IPS DF 6.9 (cell line): ENCODE results near the gene MOCS2.

Source experiments
- DNase-seq: peaks from one replicate; pipeline ENCODE4 v3.0.0-alpha.2; 2013; ENCODE audit warnings: low read depth, low spot score
- H3K27ac ChIP-seq: one replicate; pipeline ENCODE4 v1.5.1; 2013; ENCODE audit warnings: low read length, control low read depth
- H3K27me3 ChIP-seq: 2 replicates; pipeline ENCODE4 v1.6.1; 2013; ENCODE audit warnings: mild to moderate bottlenecking, low read length; ENCODE audit not compliant: control insufficient read depth, insufficient read depth
- H3K36me3 ChIP-seq: 2 replicates; pipeline ENCODE4 v1.6.1; 2013; ENCODE audit warnings: low read length; ENCODE audit not compliant: control insufficient read depth, insufficient read depth
- H3K4me1 ChIP-seq: 2 replicates; pipeline ENCODE4 v1.6.1; 2013; ENCODE audit warnings: low read length; ENCODE audit not compliant: control insufficient read depth, insufficient read depth
- H3K4me3 ChIP-seq: 2 replicates; pipeline ENCODE4 v1.5.1; 2013; ENCODE audit warnings: mild to moderate bottlenecking, low read length
- H3K9me3 ChIP-seq: 2 replicates; pipeline ENCODE4 v1.6.1; 2013; ENCODE audit warnings: low read length, inconsistent platforms; ENCODE audit not compliant: control insufficient read depth, insufficient read depth
- WGBS: extraction: QIAGEN DNeasy Blood & Tissue Kit; methylation state at CpG from one replicate; pipeline ENCODE4 v1.1.7; 2013; ENCODE audit warnings: mixed read lengths, missing lambda C conversion rate; ENCODE audit not compliant: insufficient read length, insufficient coverage; 5-methylcytosine and 5-hydroxymethylcytosine counted together

The MOCS2 gene

GRCh38 chr5:53059281-53059680, 50.3 kb downstream of the MOCS2 start:
- no peak overlapping the region for H3K27ac ChIP-seq
- H3K9me3 ChIP-seq: no peaks in the 10 kb centered on the region
- no peaks in the 10 kb centered on the region for H3K4me1 ChIP-seq
- no CpG with 5 or more reads among the region's 5 CpGs for WGBS
- DNase-seq: no peak
- no peak overlapping the region for H3K4me3 ChIP-seq
- no peaks in the 10 kb centered on the region for H3K27me3 ChIP-seq
- no peaks in the 10 kb centered on the region for H3K36me3 ChIP-seq

- Histone ChIP-seq H3K4me1 (no peaks in the 10 kb centered on the region), H3K36me3 (no peaks in the 10 kb centered on the region), H3K27ac (no peak overlapping the region), H3K4me3 (no peak overlapping the region), H3K9me3 (no peaks in the 10 kb centered on the region), H3K27me3 (no peaks in the 10 kb centered on the region)
- WGBS: no CpG with 5 or more reads among the region's 5 CpGs
- DNase-seq: no peak
These were observed 54.2 kb downstream of the MOCS2 start for GRCh38 chr5:53055365-53055764.

- Histone ChIP-seq H3K27ac (no peak overlapping the region), H3K9me3 (no peaks in the 10 kb centered on the region), H3K4me3 (no peak overlapping the region), H3K36me3 (no peaks in the 10 kb centered on the region), H3K27me3 (no peaks in the 10 kb centered on the region), H3K4me1 (no peaks in the 10 kb centered on the region)
- DNase-seq: no peak
- whole genome bisulfite sequencing: no CpG with 5 or more reads among the region's 4 CpGs
These were observed 56.2 kb downstream of the MOCS2 start for GRCh38 chr5:53053364-53053763.

- Histone ChIP-seq H3K9me3 (no peaks in the 10 kb centered on the region), H3K36me3 (no peaks in the 10 kb centered on the region), H3K4me1 (no peaks in the 10 kb centered on the region), H3K4me3 (no peak overlapping the region), H3K27me3 (no peaks in the 10 kb centered on the region), H3K27ac (no peak overlapping the region)
- no peak for DNase-seq
- WGBS: no CpG with 5 or more reads among the region's 2 CpGs
These were observed 57.1 kb downstream of the MOCS2 start for GRCh38 chr5:53052499-53052898.

GRCh38 chr5:53048248-53048647, 61.3 kb downstream of the MOCS2 start:
- Histone ChIP-seq H3K27ac (no peak overlapping the region), H3K36me3 (no peaks in the 10 kb centered on the region), H3K4me3 (no peak overlapping the region), H3K9me3 (no peaks in the 10 kb centered on the region), H3K27me3 (no peaks in the 10 kb centered on the region), H3K4me1 (no peaks in the 10 kb centered on the region)
- DNase-seq: no peak
- no CpG with 5 or more reads among the region's 2 CpGs for WGBS
